HG02852 (cell line): ENCODE data around the gene EVC2.

Experiments used
- ATAC-seq: cut with Tn5 transposase; IDR thresholded peaks from one replicate; pipeline ENCODE4 v1.9.1; 2021; ENCODE audit warnings: mild to moderate bottlenecking, moderate library complexity; ENCODE audit not compliant: unreplicated experiment

Gene EVC2

DNA sequence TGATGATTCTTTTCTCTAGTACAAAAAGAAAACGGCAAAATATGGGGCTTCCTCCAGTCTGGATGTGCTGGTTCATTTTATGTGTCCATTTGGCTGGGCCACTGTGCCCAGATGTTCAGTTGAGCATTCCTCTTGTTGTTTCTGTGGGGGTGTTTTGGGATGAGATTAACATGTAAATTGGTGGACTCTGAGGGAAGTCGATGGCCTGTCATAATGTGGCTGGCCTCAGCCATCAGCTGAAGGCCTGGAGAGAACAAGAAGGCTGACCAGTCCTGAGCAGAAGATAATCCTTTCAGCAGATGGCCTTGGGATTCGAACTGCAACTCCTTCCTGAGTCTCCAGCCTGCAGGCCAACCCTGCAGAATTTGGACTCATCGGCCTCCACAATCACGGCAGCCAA, 136.7 kb downstream of the EVC2 start:
- no peak for ATAC-seq

DNA sequence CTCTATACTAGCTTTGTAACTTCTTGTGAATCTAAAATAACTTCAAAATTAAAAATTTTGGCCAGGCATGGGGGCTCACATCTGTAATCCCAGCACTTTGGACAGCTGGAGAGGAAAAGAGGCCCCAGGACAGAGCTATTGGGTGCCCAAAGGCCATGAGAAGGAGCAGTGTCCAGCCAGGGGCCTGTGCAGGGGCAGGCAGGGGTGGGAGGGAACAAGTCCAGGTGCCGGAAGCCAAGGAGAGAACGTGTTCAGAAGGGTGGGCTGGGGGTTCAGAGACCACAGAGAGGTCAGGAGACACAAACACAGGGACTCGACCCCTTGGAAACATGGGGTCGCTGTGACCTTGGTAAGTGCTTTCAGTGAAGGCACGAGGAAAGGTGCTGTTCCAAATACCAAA, 138.9 kb downstream of the EVC2 start:
- no peak for ATAC-seq

DNA sequence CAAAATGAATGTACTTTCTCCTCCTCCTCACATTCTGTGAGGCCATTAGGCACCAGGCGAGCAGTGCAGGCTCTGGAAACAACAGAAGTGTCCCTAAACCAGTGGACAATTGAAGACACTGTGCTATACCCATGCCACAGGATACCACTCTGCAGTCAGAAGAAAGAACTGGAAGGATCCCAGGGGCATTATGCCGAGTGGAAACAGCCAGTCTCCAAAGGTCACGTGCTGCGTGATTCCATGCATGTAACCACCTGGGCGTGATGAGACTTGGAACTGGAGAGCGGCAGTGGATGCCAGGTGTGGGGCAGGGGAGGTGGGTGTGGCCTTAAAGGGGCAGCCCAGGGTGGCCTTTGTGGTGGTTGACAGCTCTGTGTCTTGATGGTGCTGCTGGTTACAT, 139.4 kb downstream of the EVC2 start:
- no peak for ATAC-seq

- no peak for ATAC-seq
Observed at GRCh38 chr4:5568336-5568735, 140.0 kb downstream of the EVC2 start.

GRCh38 chr4:5566991-5567390, 141.4 kb downstream of the EVC2 start:
- no peak for ATAC-seq

DNA sequence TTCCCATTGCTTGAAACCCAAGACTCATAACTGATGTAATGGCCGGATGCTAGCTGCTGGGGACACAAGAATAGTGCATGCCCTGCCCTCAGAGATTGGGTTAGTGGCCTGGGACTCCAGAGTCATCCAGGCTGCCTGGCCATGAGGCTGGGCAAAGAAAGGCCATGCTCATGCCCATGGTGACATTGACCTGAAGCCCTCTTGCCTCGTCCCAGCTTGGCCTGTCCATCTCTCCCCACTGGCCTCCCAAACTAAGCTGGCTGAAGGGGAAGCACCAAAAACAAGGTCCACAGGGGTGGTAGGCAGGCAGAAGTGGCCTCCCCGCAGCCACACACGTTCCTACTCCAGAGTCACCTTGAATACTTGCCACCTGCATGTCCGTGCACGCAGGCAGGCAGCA, 141.8 kb downstream of the EVC2 start:
- ATAC-seq, result no peak

GRCh38 chr4:5563856-5564255, 144.5 kb downstream of the EVC2 start:
- no peak for ATAC-seq

- no peak for ATAC-seq
Observed at GRCh38 chr4:5562476-5562875, 145.9 kb downstream of the EVC2 start.

DNA sequence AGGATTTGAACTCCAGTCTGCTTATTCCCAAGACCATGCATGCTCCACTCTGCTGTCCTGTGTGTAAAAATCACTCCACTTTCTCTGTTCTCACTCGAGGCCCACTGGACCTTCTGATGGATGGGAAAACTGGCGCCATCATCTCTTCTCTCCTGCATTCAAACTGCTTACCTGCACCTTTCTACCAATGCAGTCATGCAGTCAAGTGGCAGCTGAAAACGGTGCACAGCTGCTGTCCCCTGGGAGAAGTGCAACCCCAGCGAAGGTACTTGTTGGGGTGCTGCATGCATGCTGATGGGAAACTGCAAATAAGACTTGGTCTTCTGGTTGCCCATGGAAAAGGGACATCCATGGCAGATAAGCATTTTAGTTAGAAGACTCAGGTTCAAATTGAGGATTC, 147.1 kb downstream of the EVC2 start:
- ATAC-seq, result no peak

GRCh38 chr4:5558502-5558901, 149.9 kb downstream of the EVC2 start:
- ATAC-seq, result no peak

DNA sequence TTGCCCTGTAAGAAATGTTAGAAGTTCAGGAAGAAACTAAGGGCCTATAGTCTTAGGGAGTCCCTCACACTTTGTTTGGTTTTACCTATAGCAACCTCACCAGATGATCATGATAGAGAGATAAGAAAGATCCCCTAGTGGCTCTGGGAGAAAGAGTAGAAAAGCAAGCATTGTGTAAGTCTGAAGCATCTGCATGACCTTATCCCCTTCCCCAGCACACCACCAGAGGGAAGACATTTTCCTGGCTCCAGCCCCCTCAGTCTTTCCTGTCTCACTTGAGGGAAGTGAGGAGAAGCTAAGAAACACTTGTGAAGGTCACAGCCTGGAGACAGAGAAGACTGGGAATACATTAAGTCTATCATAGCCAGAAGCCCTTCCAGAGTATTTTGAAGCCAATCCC, 154.0 kb downstream of the EVC2 start:
- ATAC-seq, result no peak

DNA sequence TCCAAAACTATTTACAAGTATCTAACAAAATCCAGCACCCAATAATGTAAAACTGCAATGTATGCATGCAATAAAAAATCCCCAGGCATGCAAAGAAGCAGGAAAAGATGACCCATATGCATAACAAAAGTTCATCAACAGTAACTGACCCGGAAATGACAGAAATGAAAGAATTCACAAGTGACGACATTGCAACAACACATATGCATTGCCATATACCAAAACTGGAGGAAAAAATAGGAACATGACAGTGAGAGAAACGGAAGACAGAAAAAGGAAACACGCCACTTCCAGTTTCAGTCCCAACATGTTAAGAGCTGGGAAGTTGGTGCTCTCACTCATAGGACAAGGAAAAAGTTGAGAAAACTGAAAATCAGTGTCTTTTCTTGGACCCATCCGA, 154.6 kb downstream of the EVC2 start:
- no peak for ATAC-seq

GRCh38 chr4:5552451-5552850, 155.9 kb downstream of the EVC2 start:
- ATAC-seq, result no peak

DNA sequence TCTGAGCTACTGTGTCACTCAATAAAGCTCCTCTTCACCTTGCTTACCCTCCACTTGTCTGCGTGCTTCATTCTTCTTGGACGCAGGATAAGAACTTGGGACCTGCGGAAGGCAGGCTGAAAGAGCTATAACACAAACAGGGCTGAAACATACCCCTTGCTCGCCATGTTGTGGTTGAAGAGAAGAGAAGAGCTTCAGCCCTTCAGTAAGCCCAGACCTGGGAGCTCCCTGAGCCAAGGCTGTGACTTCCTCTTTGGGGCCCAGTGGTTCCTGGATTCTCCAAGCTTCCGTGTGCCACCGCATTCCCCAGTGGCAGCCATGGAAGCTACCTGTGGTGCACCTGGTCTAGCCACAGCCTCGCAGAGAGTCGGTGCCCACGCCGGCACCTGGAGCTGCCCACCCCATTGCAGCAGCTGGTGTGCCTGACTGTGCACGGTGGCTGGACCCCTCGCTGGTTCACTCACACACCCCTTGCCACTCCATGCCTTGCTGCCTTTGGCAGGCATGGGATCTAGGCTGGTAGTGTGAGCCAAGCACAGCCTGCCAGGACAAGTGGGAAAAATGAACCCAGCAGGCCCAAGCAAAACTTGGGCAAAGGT, 160.6 kb downstream of the EVC2 start:
- no peak for ATAC-seq

DNA sequence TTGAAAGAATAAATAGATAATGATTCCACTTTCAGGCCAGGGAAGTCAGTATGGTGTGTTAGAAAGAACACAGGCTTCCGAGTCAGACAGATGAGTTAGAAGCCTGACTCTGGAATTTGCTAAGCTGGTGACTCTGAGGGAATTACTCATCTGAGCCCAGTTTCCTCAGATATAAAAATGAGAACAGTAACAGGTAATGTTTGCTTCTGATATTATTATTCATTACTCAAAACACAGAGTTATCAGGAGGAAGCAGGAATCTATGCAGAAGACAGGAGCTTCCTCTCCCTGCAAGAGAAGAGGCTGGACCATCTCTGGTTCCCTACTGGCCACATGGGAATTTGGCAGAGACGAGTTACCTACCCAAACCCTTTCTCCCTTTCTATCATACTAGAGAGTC, 163.1 kb downstream of the EVC2 start:
- no peak for ATAC-seq

DNA sequence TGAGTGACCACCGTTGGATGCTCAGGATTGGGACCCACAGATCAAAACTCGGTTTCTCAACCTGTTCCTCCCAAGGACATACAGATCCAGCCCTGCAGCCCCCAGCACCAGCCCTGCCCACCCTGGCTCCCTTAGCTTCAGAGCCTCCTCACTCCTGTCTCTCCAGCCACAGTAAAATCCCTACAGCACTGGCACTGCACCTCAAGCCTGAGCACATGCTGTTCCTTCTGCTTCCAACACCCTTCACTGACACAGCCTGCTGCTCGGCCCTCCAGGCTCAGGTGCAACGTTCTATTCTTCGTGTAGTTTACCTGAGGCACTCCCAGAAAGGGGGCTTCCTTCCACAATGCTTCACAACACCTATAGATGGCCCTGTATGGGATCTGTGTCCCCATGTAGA, 163.6 kb downstream of the EVC2 start:
- ATAC-seq, result no peak

- no peak for ATAC-seq
Observed at GRCh38 chr4:5543681-5544080, 164.7 kb downstream of the EVC2 start.

DNA sequence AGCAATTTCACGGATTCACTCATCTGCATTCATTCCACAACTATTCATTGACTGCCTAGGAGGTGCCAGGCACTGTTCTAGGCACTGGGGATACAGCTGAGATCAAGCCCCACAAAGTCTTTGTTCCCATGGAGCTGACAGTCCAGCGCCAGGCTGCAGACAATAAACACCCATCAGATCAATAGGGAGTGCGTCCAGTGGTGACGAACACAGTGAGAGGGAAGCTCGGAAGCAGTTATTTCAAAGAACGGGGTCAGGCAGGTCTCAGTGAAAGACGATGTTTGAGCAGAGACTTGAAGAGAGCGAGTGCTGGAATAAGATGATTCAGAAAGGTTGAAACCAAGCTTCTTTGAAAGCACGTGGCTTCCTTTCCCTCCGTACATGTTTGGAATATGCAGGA, 167.2 kb downstream of the EVC2 start:
- no peak for ATAC-seq

GRCh38 chr4:5539584-5539983, 168.8 kb downstream of the EVC2 start:
- no peak for ATAC-seq

- ATAC-seq, result no peak
Observed at GRCh38 chr4:5532100-5532499, 176.3 kb downstream of the EVC2 start.

DNA sequence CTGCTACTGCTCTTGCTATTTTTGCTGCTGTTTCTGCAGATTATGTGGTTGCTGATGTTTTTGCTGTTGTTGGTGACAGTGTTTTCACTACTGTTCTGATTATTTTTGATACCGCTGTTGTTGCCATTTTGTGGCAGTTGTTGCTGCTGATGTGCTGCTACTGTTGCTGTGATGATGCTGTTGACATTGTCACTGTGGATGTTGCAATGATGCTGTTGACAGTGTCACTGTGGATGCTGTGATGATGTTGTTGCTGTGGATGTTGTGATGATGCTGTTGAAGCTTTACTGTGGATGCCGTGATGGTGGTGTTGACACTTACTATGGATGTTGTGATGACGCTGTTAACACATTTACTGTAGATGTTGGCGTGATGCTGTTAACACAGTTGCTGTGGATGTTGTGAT, 180.3 kb downstream of the EVC2 start:
- ATAC-seq, result no peak

- no peak for ATAC-seq
Observed at GRCh38 chr4:5527211-5527610, 181.1 kb downstream of the EVC2 start.

- no peak for ATAC-seq
Observed at GRCh38 chr4:5526080-5526846, 182.1 kb downstream of the EVC2 start.
